ENCODE data around the gene ERMAP.

GRCh38 chr1:42876009-42876408, 59.1 kb downstream of the ERMAP start:
- TF ChIP-seq ZNF274 (IDR thresholded peaks at IDR 0.05; ENCODE audit: low read depth, low read length) (no peak), YY1 (IDR thresholded peaks at IDR 0.05; ENCODE audit: insufficient read depth, insufficient read length) (no peak), SUZ12 (IDR thresholded peaks at IDR 0.05; ENCODE audit: extremely low read depth, insufficient read depth, insufficient read length) (no peak)

All from NT2/D1 (cell line).